Measurements from ENCODE around the gene JUNB. TPM values are rescaled to one million over a fixed set of nuclear protein-coding genes. Genes with fewer than 3 reads are reported as not detected.

JUNB gene
- total and polyA plus RNA-seq, 2 of the 13 experiments (the other 11 are each of a cell fraction or from before 2014, with no cell fraction given) = 7.7 to 8.2 TPM

- TF ChIP-seq NFE2L2 (IDR thresholded peaks at IDR 0.05; ENCODE audit: low read length) = no peak
- TF ChIP-seq ZBTB7B (CRISPR knock-in tag; IDR thresholded peaks at IDR 0.05) = no peak
- peak; percentile 80; the same call in 1 of the 2 replicates for TF ChIP-seq CAMTA2 (CRISPR knock-in tag; IDR thresholded peaks at IDR 0.05; ENCODE audit: borderline replicate concordance)
- TF ChIP-seq ZNF205 (CRISPR knock-in tag; IDR thresholded peaks at IDR 0.05) = peak; percentile 28; the same call in 1 of the 2 replicates
- TF ChIP-seq RBFOX2 (IDR thresholded peaks at IDR 0.05; ENCODE audit: low read depth, low read length) = peak; percentile 68
- peak; percentile 67; the same call in 1 of the 2 replicates for TF ChIP-seq ZBTB4 (CRISPR knock-in tag; IDR thresholded peaks at IDR 0.05; ENCODE audit: borderline replicate concordance)
- TF ChIP-seq E2F2 (CRISPR knock-in tag; IDR thresholded peaks at IDR 0.05; ENCODE audit: borderline replicate concordance) = no peak
- TF ChIP-seq KLF6 (CRISPR knock-in tag; IDR thresholded peaks at IDR 0.05) = no peak
- TF ChIP-seq ZFYVE20 (CRISPR knock-in tag; IDR thresholded peaks at IDR 0.05; ENCODE audit: borderline replicate concordance, low read depth) = 0 out of 2 replicates have a peak, but pooled peaks have one; percentile 45
- TF ChIP-seq ZNF598 (CRISPR knock-in tag; IDR thresholded peaks at IDR 0.05; ENCODE audit: borderline replicate concordance) = 0 out of 2 replicates have a peak, but pooled peaks have one; percentile 66
- no peak for TF ChIP-seq MBD4 (IDR thresholded peaks at IDR 0.05; ENCODE audit: borderline replicate concordance, low read length)
- no peak for TF ChIP-seq ZFP90 (CRISPR knock-in tag; IDR thresholded peaks at IDR 0.05; ENCODE audit: borderline replicate concordance)
- TF ChIP-seq ZMYM4 (CRISPR knock-in tag; IDR thresholded peaks at IDR 0.05) = 0 out of 2 replicates have a peak, but pooled peaks have one; percentile 14
- no peak for TF ChIP-seq ADNP (CRISPR knock-in tag; IDR thresholded peaks at IDR 0.05)
- TF ChIP-seq HDAC2 (CRISPR knock-in tag; IDR thresholded peaks at IDR 0.05) = no peak
- peak; percentile 77; the same call in 1 of the 2 replicates for TF ChIP-seq HBP1 (CRISPR knock-in tag; IDR thresholded peaks at IDR 0.05; ENCODE audit: low read depth)
- 0 out of 2 replicates have a peak, but pooled peaks have one; percentile 15 for TF ChIP-seq HOXA5 (CRISPR knock-in tag; IDR thresholded peaks at IDR 0.05)
- no peak for TF ChIP-seq MED8 (CRISPR knock-in tag; IDR thresholded peaks at IDR 0.05; ENCODE audit: insufficient replicate concordance)
- TF ChIP-seq TGIF2 (CRISPR knock-in tag; IDR thresholded peaks at IDR 0.05) = peak; percentile 54
- peak; percentile 48 for TF ChIP-seq IRF2 (CRISPR knock-in tag; IDR thresholded peaks at IDR 0.05)
- TF ChIP-seq BHLHE40 (IDR thresholded peaks at IDR 0.05; ENCODE audit: low read length) = no peak
- TF ChIP-seq FOSL2 (CRISPR knock-in tag; IDR thresholded peaks at IDR 0.05) = 0 out of 2 replicates have a peak, but pooled peaks have one; percentile 8
- 0 out of 2 replicates have a peak, but pooled peaks have one; percentile 44 for TF ChIP-seq ZNF160 (CRISPR knock-in tag; IDR thresholded peaks at IDR 0.05)
- peak; percentile 35; the same call in 1 of the 2 replicates for TF ChIP-seq ZNF747 (CRISPR knock-in tag; IDR thresholded peaks at IDR 0.05; ENCODE audit: borderline replicate concordance)
These were observed 16.4 kb upstream of the JUNB start, which contains the start of gene HOOK2 (continued) for GRCh38 chr19:12774588-12775555.

Data from HepG2 (cell line).